Measurements from ENCODE around the gene RPL14.

RPL14 gene

DNA sequence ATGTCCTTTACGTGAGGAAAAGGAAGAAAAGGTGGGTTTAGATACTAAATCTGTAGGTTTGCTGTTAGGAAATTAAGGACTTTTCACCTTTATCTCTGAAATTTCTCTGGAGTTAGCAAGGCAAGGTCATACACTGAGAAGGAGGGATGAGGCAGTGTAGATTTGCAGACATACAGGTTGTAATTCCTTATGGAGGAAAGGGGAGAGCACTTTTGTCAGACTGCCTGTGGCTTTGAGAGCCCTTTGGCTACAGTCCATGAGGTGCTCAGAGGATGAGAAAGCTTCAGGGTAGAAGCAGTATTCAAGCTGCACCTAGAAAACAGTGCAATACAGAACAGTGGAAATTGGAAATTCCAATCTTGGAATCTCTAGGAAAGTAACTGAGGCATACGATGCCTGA lies 8.3 kb downstream of the RPL14 start:
- no peaks in the 10 kb centered on the region for H3K27me3 ChIP-seq (ENCODE audit: insufficient read depth, low read length)
- H3K4me1 ChIP-seq (ENCODE audit: insufficient read depth, low read length, severe bottlenecking) = no peaks in the 10 kb centered on the region
- H2AFZ ChIP-seq (ENCODE audit: low read length) = no peak overlapping the region
- no peaks in the 10 kb centered on the region for H3K9me2 ChIP-seq (ENCODE audit: low read depth, low read length)
- no peaks in the 10 kb centered on the region for H3K9me3 ChIP-seq (ENCODE audit: low read length)
- peaks cover 15% of the 10 kb centered on the region for H3F3A ChIP-seq (ENCODE audit: insufficient read depth, low read length)
- TF ChIP-seq, protein P1, sequence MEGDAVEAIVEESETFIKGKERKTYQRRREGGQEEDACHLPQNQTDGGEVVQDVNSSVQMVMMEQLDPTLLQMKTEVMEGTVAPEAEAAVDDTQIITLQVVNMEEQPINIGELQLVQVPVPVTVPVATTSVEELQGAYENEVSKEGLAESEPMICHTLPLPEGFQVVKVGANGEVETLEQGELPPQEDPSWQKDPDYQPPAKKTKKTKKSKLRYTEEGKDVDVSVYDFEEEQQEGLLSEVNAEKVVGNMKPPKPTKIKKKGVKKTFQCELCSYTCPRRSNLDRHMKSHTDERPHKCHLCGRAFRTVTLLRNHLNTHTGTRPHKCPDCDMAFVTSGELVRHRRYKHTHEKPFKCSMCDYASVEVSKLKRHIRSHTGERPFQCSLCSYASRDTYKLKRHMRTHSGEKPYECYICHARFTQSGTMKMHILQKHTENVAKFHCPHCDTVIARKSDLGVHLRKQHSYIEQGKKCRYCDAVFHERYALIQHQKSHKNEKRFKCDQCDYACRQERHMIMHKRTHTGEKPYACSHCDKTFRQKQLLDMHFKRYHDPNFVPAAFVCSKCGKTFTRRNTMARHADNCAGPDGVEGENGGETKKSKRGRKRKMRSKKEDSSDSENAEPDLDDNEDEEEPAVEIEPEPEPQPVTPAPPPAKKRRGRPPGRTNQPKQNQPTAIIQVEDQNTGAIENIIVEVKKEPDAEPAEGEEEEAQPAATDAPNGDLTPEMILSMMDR (IDR thresholded peaks at IDR 0.05; ENCODE audit: low read length) = no peak
- TF ChIP-seq EZH2 (IDR thresholded peaks at IDR 0.05; ENCODE audit: borderline replicate concordance, low read length) = no peak
- H3K36me3 ChIP-seq (ENCODE audit: insufficient read depth, low read length) = peaks cover 61% of the 10 kb centered on the region
- no peaks in the 10 kb centered on the region for H4K20me1 ChIP-seq (ENCODE audit: insufficient read depth, low read length)
- H3K9ac ChIP-seq (ENCODE audit: low read length) = no peak overlapping the region
- H3K4me2 ChIP-seq (ENCODE audit: low read length) = no peak overlapping the region
- H3K27ac ChIP-seq (ENCODE audit: low read depth, low read length, poor library complexity, severe bottlenecking) = no peak overlapping the region
- no peaks in the 10 kb centered on the region for H3K79me2 ChIP-seq (ENCODE audit: insufficient read depth, low read length)
- no peak overlapping the region for H3K4me3 ChIP-seq (ENCODE audit: low read depth, low read length, poor library complexity, severe bottlenecking)

DNA sequence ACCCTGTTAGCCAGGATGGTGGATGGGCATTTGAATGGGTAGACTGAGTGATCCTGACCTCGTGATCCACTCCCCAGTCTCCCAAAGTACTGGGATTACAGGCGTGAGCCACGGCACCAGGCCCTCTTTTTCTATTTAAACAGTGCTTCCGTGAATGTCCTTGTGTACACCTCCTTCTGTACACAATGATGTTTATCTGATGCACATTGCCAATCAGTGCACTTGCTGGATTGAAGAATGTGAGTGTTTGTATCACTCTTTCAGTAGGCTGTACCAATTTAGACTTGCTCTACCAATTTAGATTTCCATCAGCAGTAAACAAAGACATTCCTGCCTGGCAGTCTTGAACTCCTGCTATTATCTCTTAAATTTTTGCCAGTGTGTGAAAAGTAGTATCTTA lies 10.9 kb downstream of the RPL14 start:
- Histone ChIP-seq H3K27ac (ENCODE audit: low read depth, low read length, poor library complexity, severe bottlenecking) (no peak overlapping the region), H3K4me1 (ENCODE audit: insufficient read depth, low read length, severe bottlenecking) (no peaks in the 10 kb centered on the region), H4K20me1 (ENCODE audit: insufficient read depth, low read length) (no peaks in the 10 kb centered on the region), H3K4me3 (ENCODE audit: low read depth, low read length, poor library complexity, severe bottlenecking) (no peak overlapping the region), H2AFZ (ENCODE audit: low read length) (no peak overlapping the region), H3K27me3 (ENCODE audit: insufficient read depth, low read length) (no peaks in the 10 kb centered on the region), H3K9ac (ENCODE audit: low read length) (no peak overlapping the region), H3K9me2 (ENCODE audit: low read depth, low read length) (no peaks in the 10 kb centered on the region), H3K79me2 (ENCODE audit: insufficient read depth, low read length) (no peaks in the 10 kb centered on the region), H3F3A (ENCODE audit: insufficient read depth, low read length) (peaks cover 15% of the 10 kb centered on the region), H3K9me3 (ENCODE audit: low read length) (no peaks in the 10 kb centered on the region), H3K4me2 (ENCODE audit: low read length) (no peak overlapping the region), H3K36me3 (ENCODE audit: insufficient read depth, low read length) (peaks cover 35% of the 10 kb centered on the region)
- TF ChIP-seq EZH2 (IDR thresholded peaks at IDR 0.05; ENCODE audit: borderline replicate concordance, low read length) = no peak
- TF ChIP-seq, protein P1 (IDR thresholded peaks at IDR 0.05; ENCODE audit: low read length) = no peak

DNA sequence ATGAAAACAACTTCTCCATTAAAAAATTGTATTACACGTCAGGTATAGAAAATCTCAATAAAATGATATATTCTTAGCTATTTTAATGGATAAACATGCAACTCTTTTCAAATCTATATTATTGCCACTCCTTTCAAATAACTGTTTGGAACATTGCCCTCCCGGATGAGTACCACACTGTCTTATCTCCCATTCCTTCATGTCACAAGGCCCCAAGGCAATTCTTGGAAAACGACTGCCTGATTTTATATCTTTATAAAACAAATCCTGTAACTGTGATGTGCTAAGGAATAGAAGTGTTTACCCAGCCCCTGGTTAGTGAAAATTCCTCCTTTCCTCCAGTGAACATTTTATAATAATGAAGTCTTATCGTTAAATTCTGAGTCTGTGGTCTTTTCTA lies 13.6 kb downstream of the RPL14 start:
- no peaks in the 10 kb centered on the region for H3K4me1 ChIP-seq (ENCODE audit: insufficient read depth, low read length, severe bottlenecking)
- no peaks in the 10 kb centered on the region for H3K9me3 ChIP-seq (ENCODE audit: low read length)
- H3K27ac ChIP-seq (ENCODE audit: low read depth, low read length, poor library complexity, severe bottlenecking) = no peak overlapping the region
- no peak overlapping the region for H3K4me2 ChIP-seq (ENCODE audit: low read length)
- H3K27me3 ChIP-seq (ENCODE audit: insufficient read depth, low read length) = no peaks in the 10 kb centered on the region
- TF ChIP-seq, protein P1 (IDR thresholded peaks at IDR 0.05; ENCODE audit: low read length) = no peak
- TF ChIP-seq EZH2 (IDR thresholded peaks at IDR 0.05; ENCODE audit: borderline replicate concordance, low read length) = no peak
- peaks cover 8% of the 10 kb centered on the region for H3K36me3 ChIP-seq (ENCODE audit: insufficient read depth, low read length)
- H3K79me2 ChIP-seq (ENCODE audit: insufficient read depth, low read length) = no peaks in the 10 kb centered on the region
- peaks cover 12% of the 10 kb centered on the region for H3F3A ChIP-seq (ENCODE audit: insufficient read depth, low read length)
- no peak overlapping the region for H3K9ac ChIP-seq (ENCODE audit: low read length)
- H3K4me3 ChIP-seq (ENCODE audit: low read depth, low read length, poor library complexity, severe bottlenecking) = no peak overlapping the region
- H2AFZ ChIP-seq (ENCODE audit: low read length) = no peak overlapping the region
- no peaks in the 10 kb centered on the region for H3K9me2 ChIP-seq (ENCODE audit: low read depth, low read length)
- H4K20me1 ChIP-seq (ENCODE audit: insufficient read depth, low read length) = no peaks in the 10 kb centered on the region

All from OCI-LY1 (cell line).